ENCODE results near the gene RAET1E. TPM values are rescaled to one million over a fixed set of nuclear protein-coding genes. Genes with fewer than 3 reads are reported as not detected.

Gene RAET1E
- total and polyA plus RNA-seq, 2 experiments from 2014 or later, result not detected

DNA sequence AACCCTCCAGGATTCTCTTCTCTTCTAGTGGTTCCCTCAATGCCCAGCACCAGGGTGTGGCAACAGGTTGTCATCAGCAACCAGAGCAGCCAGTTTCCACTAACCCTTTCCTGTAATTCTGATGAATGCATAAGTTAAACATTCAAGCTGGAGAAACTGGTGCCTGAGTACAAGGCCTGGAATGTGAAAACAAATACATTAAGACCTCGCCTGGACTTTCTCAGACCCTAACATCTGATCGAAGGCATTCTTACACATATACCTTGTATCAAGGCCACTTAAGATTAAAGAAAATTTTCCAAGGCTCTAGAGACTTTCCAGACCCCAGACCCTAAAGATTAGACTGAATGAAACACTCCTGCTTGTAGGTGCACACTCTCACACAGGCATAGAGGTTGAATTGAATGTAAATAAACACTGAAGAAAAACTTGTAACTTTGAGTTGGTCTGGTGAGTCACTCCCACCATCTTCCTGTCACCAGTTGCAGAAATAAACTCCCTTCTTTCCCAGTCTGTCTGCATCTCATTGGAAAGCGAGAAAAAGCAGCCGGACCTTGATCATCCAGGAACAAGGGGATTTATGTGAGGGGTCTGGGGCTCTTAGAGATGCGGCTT lies 42.8 kb downstream of the RAET1E start:
- H3K27me3 ChIP-seq (ENCODE audit: insufficient read depth), result no peaks in the 10 kb centered on the region
- peaks cover 6% of the 10 kb centered on the region; the same call in 1 of the 2 replicates for H4K20me1 ChIP-seq (replicated peaks; ENCODE audit: insufficient read depth)
- H3K79me2 ChIP-seq (replicated peaks; ENCODE audit: insufficient read depth), result peaks cover 10% of the 10 kb centered on the region; the same call in 1 of the 2 replicates
- ATAC-seq (no peak), DNase-seq (ENCODE audit: low spot score) (no peak)
- H3K27ac ChIP-seq (ENCODE audit: low read depth), result no peak overlapping the region
- no peaks in the 10 kb centered on the region for H3F3A ChIP-seq (replicated peaks; ENCODE audit: low read depth)
- no peaks in the 10 kb centered on the region for H3K36me3 ChIP-seq (ENCODE audit: insufficient read depth)
- H3K9me3 Mint-ChIP-seq, result no peaks in the 10 kb centered on the region
- no peak for TF ChIP-seq POLR2AphosphoS5 (IDR thresholded peaks at IDR 0.05; ENCODE audit: low read depth)
- no peak for TF ChIP-seq ZNF331 (CRISPR knock-in tag; IDR thresholded peaks at IDR 0.05; ENCODE audit: low read depth)
- TF ChIP-seq, protein P1, sequence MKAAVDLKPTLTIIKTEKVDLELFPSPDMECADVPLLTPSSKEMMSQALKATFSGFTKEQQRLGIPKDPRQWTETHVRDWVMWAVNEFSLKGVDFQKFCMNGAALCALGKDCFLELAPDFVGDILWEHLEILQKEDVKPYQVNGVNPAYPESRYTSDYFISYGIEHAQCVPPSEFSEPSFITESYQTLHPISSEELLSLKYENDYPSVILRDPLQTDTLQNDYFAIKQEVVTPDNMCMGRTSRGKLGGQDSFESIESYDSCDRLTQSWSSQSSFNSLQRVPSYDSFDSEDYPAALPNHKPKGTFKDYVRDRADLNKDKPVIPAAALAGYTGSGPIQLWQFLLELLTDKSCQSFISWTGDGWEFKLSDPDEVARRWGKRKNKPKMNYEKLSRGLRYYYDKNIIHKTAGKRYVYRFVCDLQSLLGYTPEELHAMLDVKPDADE (IDR thresholded peaks at IDR 0.05), result no peak
- no peak for TF ChIP-seq EZH2phosphoT487 (IDR thresholded peaks at IDR 0.05; ENCODE audit: unreplicated experiment)
- no peak for TF ChIP-seq NANOG (IDR thresholded peaks at IDR 0.05; ENCODE audit: borderline replicate concordance)
- no peak for TF ChIP-seq STAT1 (IDR thresholded peaks at IDR 0.05; ENCODE audit: unreplicated experiment)
- TF ChIP-seq EZH2 (IDR thresholded peaks at IDR 0.05; ENCODE audit: low read depth, unreplicated experiment), result no peak
- no peaks in the 10 kb centered on the region for H3K9me2 ChIP-seq (ENCODE audit: insufficient read depth)
- peaks cover 24% of the 10 kb centered on the region for H3K4me1 ChIP-seq (ENCODE audit: insufficient read depth)
- no peak overlapping the region for H2AFZ ChIP-seq
- H3K4me1 Mint-ChIP-seq, result peaks cover 36% of the 10 kb centered on the region
- no peaks in the 10 kb centered on the region for H3K27me3 Mint-ChIP-seq (ENCODE audit: insufficient read depth, low read depth, poor library complexity)
- no peaks in the 10 kb centered on the region for H3K36me3 Mint-ChIP-seq (ENCODE audit: low read depth)
- 0 out of 2 replicates have a peak overlapping the region, but pooled peaks have one; percentile 75 for H3K27ac Mint-ChIP-seq
- no peak overlapping the region for H3K4me3 Mint-ChIP-seq
- H3K4me2 ChIP-seq, result peak overlapping the region; percentile 35
- no peak overlapping the region for H3K4me3 ChIP-seq

DNA sequence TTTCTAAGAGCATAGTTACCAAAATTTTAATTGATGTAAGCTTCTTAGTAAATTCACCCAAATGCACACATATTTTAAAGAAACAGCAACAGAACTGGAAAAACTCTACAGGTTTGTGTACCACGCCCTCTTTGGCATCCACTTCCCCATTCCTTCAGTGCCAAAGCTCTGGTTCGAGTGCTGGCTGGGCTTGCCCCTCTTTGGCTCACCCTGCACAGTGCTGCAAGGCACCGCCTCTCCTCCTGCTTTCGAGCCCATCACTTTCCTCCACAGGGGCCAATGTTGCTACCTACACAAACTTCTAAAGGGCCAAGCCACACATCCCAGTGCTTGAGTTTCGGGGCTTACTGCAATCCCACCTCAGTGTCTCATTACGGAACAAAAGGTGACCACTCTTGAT lies 43.4 kb downstream of the RAET1E start:
- Mint-ChIP-seq H3K9me3 (no peaks in the 10 kb centered on the region), H3K27ac (peak overlapping the region; percentile 75), H3K4me1 (peaks cover 31% of the 10 kb centered on the region), H3K27me3 (ENCODE audit: insufficient read depth, low read depth, poor library complexity) (no peaks in the 10 kb centered on the region), H3K36me3 (ENCODE audit: low read depth) (no peaks in the 10 kb centered on the region), H3K4me3 (no peak overlapping the region)
- no peaks in the 10 kb centered on the region for H3K36me3 ChIP-seq (ENCODE audit: insufficient read depth)
- H3K4me2 ChIP-seq, result peak overlapping the region; percentile 35; the same call in 1 of the 2 replicates
- no peaks in the 10 kb centered on the region for H3K27me3 ChIP-seq (ENCODE audit: insufficient read depth)
- ATAC-seq (peak; percentile 81), DNase-seq (ENCODE audit: low spot score) (no peak)
- H3K9me2 ChIP-seq (ENCODE audit: insufficient read depth), result no peaks in the 10 kb centered on the region
- H3K4me1 ChIP-seq (ENCODE audit: insufficient read depth), result peaks cover 21% of the 10 kb centered on the region
- H3K4me3 ChIP-seq, result no peak overlapping the region
- H3F3A ChIP-seq (replicated peaks; ENCODE audit: low read depth), result no peaks in the 10 kb centered on the region
- no peak overlapping the region for H3K27ac ChIP-seq (ENCODE audit: low read depth)
- H3K79me2 ChIP-seq (replicated peaks; ENCODE audit: insufficient read depth), result peaks cover 10% of the 10 kb centered on the region; the same call in 1 of the 2 replicates
- H2AFZ ChIP-seq, result no peak overlapping the region
- peaks cover 6% of the 10 kb centered on the region; the same call in 1 of the 2 replicates for H4K20me1 ChIP-seq (replicated peaks; ENCODE audit: insufficient read depth)
- TF ChIP-seq POLR2AphosphoS5 (IDR thresholded peaks at IDR 0.05; ENCODE audit: low read depth) (no peak), NANOG (IDR thresholded peaks at IDR 0.05; ENCODE audit: borderline replicate concordance) (no peak), ZNF114 (CRISPR knock-in tag; IDR thresholded peaks at IDR 0.05) (no peak), JUNB (IDR thresholded peaks at IDR 0.05; ENCODE audit: unreplicated experiment) (no peak), ZNF331 (CRISPR knock-in tag; IDR thresholded peaks at IDR 0.05; ENCODE audit: low read depth) (no peak), CREB1 (CRISPR knock-in tag; IDR thresholded peaks at IDR 0.05; ENCODE audit: low read depth) (no peak)
- TF ChIP-seq, protein P2, sequence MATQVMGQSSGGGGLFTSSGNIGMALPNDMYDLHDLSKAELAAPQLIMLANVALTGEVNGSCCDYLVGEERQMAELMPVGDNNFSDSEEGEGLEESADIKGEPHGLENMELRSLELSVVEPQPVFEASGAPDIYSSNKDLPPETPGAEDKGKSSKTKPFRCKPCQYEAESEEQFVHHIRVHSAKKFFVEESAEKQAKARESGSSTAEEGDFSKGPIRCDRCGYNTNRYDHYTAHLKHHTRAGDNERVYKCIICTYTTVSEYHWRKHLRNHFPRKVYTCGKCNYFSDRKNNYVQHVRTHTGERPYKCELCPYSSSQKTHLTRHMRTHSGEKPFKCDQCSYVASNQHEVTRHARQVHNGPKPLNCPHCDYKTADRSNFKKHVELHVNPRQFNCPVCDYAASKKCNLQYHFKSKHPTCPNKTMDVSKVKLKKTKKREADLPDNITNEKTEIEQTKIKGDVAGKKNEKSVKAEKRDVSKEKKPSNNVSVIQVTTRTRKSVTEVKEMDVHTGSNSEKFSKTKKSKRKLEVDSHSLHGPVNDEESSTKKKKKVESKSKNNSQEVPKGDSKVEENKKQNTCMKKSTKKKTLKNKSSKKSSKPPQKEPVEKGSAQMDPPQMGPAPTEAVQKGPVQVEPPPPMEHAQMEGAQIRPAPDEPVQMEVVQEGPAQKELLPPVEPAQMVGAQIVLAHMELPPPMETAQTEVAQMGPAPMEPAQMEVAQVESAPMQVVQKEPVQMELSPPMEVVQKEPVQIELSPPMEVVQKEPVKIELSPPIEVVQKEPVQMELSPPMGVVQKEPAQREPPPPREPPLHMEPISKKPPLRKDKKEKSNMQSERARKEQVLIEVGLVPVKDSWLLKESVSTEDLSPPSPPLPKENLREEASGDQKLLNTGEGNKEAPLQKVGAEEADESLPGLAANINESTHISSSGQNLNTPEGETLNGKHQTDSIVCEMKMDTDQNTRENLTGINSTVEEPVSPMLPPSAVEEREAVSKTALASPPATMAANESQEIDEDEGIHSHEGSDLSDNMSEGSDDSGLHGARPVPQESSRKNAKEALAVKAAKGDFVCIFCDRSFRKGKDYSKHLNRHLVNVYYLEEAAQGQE (IDR thresholded peaks at IDR 0.05; ENCODE audit: unreplicated experiment), result no peak
- TF ChIP-seq, protein P1 (IDR thresholded peaks at IDR 0.05), result no peak
